Endothelial cell of umbilical vein (primary cell): ENCODE results near the gene TSR3.

Source experiments
- CTCF ChIP-seq, 2 donors: IDR thresholded peaks; 1 replicate in 1 of 2; 2 replicates in 1 of 2; pipeline ENCODE4 v1.5.1; 2011; ENCODE audit warnings: low read length in 2 of 2, mild to moderate bottlenecking in 2 of 2, moderate library complexity in 2 of 2, control low read depth in 1 of 2, inconsistent platforms in 1 of 2, low read depth in 1 of 2; ENCODE audit not compliant: insufficient read depth in 1 of 2; ENCODE audit errors: extremely low read depth in 1 of 2
- EZH2 ChIP-seq: IDR thresholded peaks from 2 replicates; pipeline ENCODE4 v1.6.1; 2012; ENCODE audit warnings: borderline replicate concordance, low read depth, mild to moderate bottlenecking, moderate library complexity, low read length, inconsistent platforms; ENCODE audit not compliant: severe bottlenecking
- FOS ChIP-seq: IDR thresholded peaks from 2 replicates; pipeline ENCODE4 v1.6.1; 2011; ENCODE audit warnings: mild to moderate bottlenecking, low read length, moderate library complexity, borderline replicate concordance; ENCODE audit not compliant: insufficient read depth
- POLR2A ChIP-seq: IDR thresholded peaks from 2 replicates; pipeline ENCODE4 v1.6.1; 2012; ENCODE audit warnings: low read depth, mild to moderate bottlenecking, control low read depth, low read length
- POLR2AphosphoS5 ChIP-seq: IDR thresholded peaks from 2 replicates; pipeline ENCODE4 v1.6.1; 2012; ENCODE audit warnings: low read depth, mild to moderate bottlenecking, control low read depth, low read length, moderate library complexity; ENCODE audit not compliant: insufficient read depth

- TF ChIP-seq CTCF (IDR thresholded peaks at IDR 0.05; ENCODE audit: extremely low read depth in 1 of 2, insufficient read depth in 1 of 2, low read depth in 1 of 2, low read length in 2 of 2): no peak
- TF ChIP-seq EZH2: no peak
- no peak for TF ChIP-seq POLR2A
- no peak for TF ChIP-seq FOS
- no peak for TF ChIP-seq POLR2AphosphoS5
Measured at GRCh38 chr16:1335211-1335971, 16.3 kb downstream of the TSR3 start.
